Measurements from ENCODE around the gene PLOD2.

The PLOD2 gene

GRCh38 chr3:146160964-146161662, at the start of gene PLOD2:
TSS of gene PLOD2 (minus strand) at chr3:146161184. CDS start at chr3:146160989, 195 bp downstream.
- DNase-seq (ENCODE audit: low spot score), result no peak

GRCh38 chr3:146209371-146209770, 48.4 kb upstream of the PLOD2 start:
- no peak for DNase-seq (ENCODE audit: low spot score)

- DNase-seq (ENCODE audit: low spot score), result no peak
Measured at GRCh38 chr3:146203776-146204175, 42.8 kb upstream of the PLOD2 start.

- no peak for DNase-seq (ENCODE audit: low spot score)
Measured at GRCh38 chr3:146200461-146201220, 39.7 kb upstream of the PLOD2 start.

GRCh38 chr3:146199762-146200161, 38.8 kb upstream of the PLOD2 start:
- DNase-seq (ENCODE audit: low spot score), result no peak

GRCh38 chr3:146196789-146197188, 35.8 kb upstream of the PLOD2 start:
- DNase-seq (ENCODE audit: low spot score), result no peak

- DNase-seq (ENCODE audit: low spot score), result no peak
Measured at GRCh38 chr3:146195605-146196004, 34.6 kb upstream of the PLOD2 start.

- no peak for DNase-seq (ENCODE audit: low spot score)
Measured at GRCh38 chr3:146195030-146195429, 34.0 kb upstream of the PLOD2 start.

GRCh38 chr3:146191051-146191450, 30.1 kb upstream of the PLOD2 start:
- no peak for DNase-seq (ENCODE audit: low spot score)

- DNase-seq (ENCODE audit: low spot score), result peak; percentile 28
Measured at GRCh38 chr3:146189519-146190173, 28.7 kb upstream of the PLOD2 start.

GRCh38 chr3:146187334-146187950, 26.5 kb upstream of the PLOD2 start:
- DNase-seq (ENCODE audit: low spot score), result no peak

- DNase-seq (ENCODE audit: low spot score), result no peak
Measured at GRCh38 chr3:146184241-146185015, 23.4 kb upstream of the PLOD2 start.

GRCh38 chr3:146181216-146181615, 20.2 kb upstream of the PLOD2 start:
- DNase-seq (ENCODE audit: low spot score), result no peak

- DNase-seq (ENCODE audit: low spot score), result no peak
Measured at GRCh38 chr3:146180376-146180775, 19.4 kb upstream of the PLOD2 start.

GRCh38 chr3:146178006-146178689, 17.2 kb upstream of the PLOD2 start:
- no peak for DNase-seq (ENCODE audit: low spot score)

- no peak for DNase-seq (ENCODE audit: low spot score)
Measured at GRCh38 chr3:146177519-146177918, 16.5 kb upstream of the PLOD2 start.

GRCh38 chr3:146177072-146177471, 16.1 kb upstream of the PLOD2 start:
- DNase-seq (ENCODE audit: low spot score), result no peak

- no peak for DNase-seq (ENCODE audit: low spot score)
Measured at GRCh38 chr3:146172586-146172985, 11.6 kb upstream of the PLOD2 start.

GRCh38 chr3:146170591-146170990, 9.6 kb upstream of the PLOD2 start:
- DNase-seq (ENCODE audit: low spot score), result no peak

GRCh38 chr3:146169891-146170290, 8.9 kb upstream of the PLOD2 start:
- no peak for DNase-seq (ENCODE audit: low spot score)

- no peak for DNase-seq (ENCODE audit: low spot score)
Measured at GRCh38 chr3:146166826-146167225, 5.8 kb upstream of the PLOD2 start.

Data from CD4-positive, alpha-beta T cell treated with Interleukin-15 for 4 hours (primary cell).